IMR-90 (cell line): ENCODE data around the gene ARMC9. TPM values are rescaled to one million over a fixed set of nuclear protein-coding genes. Genes with fewer than 3 reads are reported as not detected.

ENCODE experiments used
- ATAC-seq: fragments of 200-7000 bp; cut with Tn5 transposase; 2 replicates; pipeline ENCODE4 v1.9.1; 2020; ENCODE audit warnings: low read depth, mild to moderate bottlenecking, moderate library complexity
- BruUV-seq: library from RNA; stranded (reverse); fragments of 400-500 nt; replicated peaks from 2 replicates; lab custom pipeline; 2021; lab: Mats Ljungman, UMichigan
- CTCF ChIA-PET: fragments of 300-600 bp; formaldehyde crosslinking; extraction: SDS; loops from one replicate; lab custom pipeline; 2021; ENCODE audit warnings: antibody characterized with exemption; lab: Yijun Ruan, JAX
- POLR2A ChIA-PET: fragments of 300-600 bp; sonication (Branson Sonifier 250); formaldehyde crosslinking; loops from one replicate; lab custom pipeline; 2022; ENCODE audit warnings: antibody characterized with exemption; ENCODE audit not compliant: unreplicated experiment; lab: Charles Lee
- DNase-seq: peaks from one replicate; pipeline ENCODE4 v3.0.0; 2013
- H2AFZ ChIP-seq: replicated peaks from 2 replicates; pipeline ENCODE3; 2013; ENCODE audit warnings: low read length, mild to moderate bottlenecking; ENCODE audit not compliant: poor library complexity
- H2AK5ac ChIP-seq: 2 replicates; pipeline ENCODE4 v1.6.1; 2013; ENCODE audit warnings: low read depth, low read length, inconsistent platforms
- H2AK9ac ChIP-seq: replicated peaks from 2 replicates; pipeline ENCODE3; 2013; ENCODE audit warnings: mild to moderate bottlenecking, low read depth, low read length, moderate library complexity; ENCODE audit not compliant: poor library complexity
- H2BK120ac ChIP-seq: 2 replicates; pipeline ENCODE4 v1.6.1; 2013; ENCODE audit warnings: low read depth, low read length, inconsistent platforms
- H2BK15ac ChIP-seq: 3 replicates; pipeline ENCODE4 v1.6.1; 2013; ENCODE audit warnings: low read depth, low read length, inconsistent platforms
- H2BK20ac ChIP-seq: 2 replicates; pipeline ENCODE4 v1.6.1; 2013; ENCODE audit warnings: low read depth, mild to moderate bottlenecking, inconsistent platforms, low read length, moderate library complexity
- H2BK5ac ChIP-seq: 2 replicates; pipeline ENCODE4 v1.6.1; 2013; ENCODE audit warnings: mild to moderate bottlenecking, low read depth, low read length, inconsistent platforms; ENCODE audit not compliant: poor library complexity, severe bottlenecking
- H3K14ac ChIP-seq: replicated peaks from 2 replicates; pipeline ENCODE4 v1.6.1; 2013; ENCODE audit warnings: low read depth, low read length, inconsistent platforms
- H3K18ac ChIP-seq: 2 replicates; pipeline ENCODE4 v1.6.1; 2013; ENCODE audit warnings: low read depth, low read length, control low read depth
- H3K23ac ChIP-seq: 2 replicates; pipeline ENCODE4 v1.6.1; 2013; ENCODE audit warnings: low read depth, low read length, inconsistent platforms
- H3K27ac ChIP-seq: 2 replicates; pipeline ENCODE4 v1.5.1; 2013; ENCODE audit warnings: mild to moderate bottlenecking, control low read depth, low read length; ENCODE audit not compliant: insufficient read depth
- H3K27me3 ChIP-seq: 2 replicates; pipeline ENCODE4 v1.6.1; 2013; ENCODE audit warnings: low read length; ENCODE audit not compliant: control insufficient read depth, insufficient read depth
- H3K36me3 ChIP-seq: 2 replicates; pipeline ENCODE4 v1.6.1; 2013; ENCODE audit warnings: low read length, mixed read lengths; ENCODE audit not compliant: control insufficient read depth, insufficient read depth
- H3K4ac ChIP-seq: 2 replicates; pipeline ENCODE4 v1.6.1; 2013; ENCODE audit warnings: low read depth, low read length, inconsistent platforms
- H3K4me1 ChIP-seq: 2 replicates; pipeline ENCODE4 v1.6.1; 2013; ENCODE audit warnings: low read length, mixed read lengths; ENCODE audit not compliant: control insufficient read depth, insufficient read depth
- H3K4me2 ChIP-seq: 2 replicates; pipeline ENCODE4 v1.6.1; 2013; ENCODE audit warnings: low read depth, mild to moderate bottlenecking, control low read depth, low read length, moderate library complexity
- H3K4me3 ChIP-seq: 2 replicates; pipeline ENCODE4 v1.5.1; 2013; ENCODE audit warnings: low read depth, mild to moderate bottlenecking, control low read depth, low read length, moderate library complexity; ENCODE audit not compliant: insufficient read depth
- H3K56ac ChIP-seq: 2 replicates; pipeline ENCODE4 v1.6.1; 2013; ENCODE audit warnings: low read length, inconsistent platforms; ENCODE audit not compliant: insufficient read depth; ENCODE audit errors: extremely low read depth
- H3K79me1 ChIP-seq, 2 experiments: 2 replicates each; pipeline ENCODE4 v1.6.1; 2013; ENCODE audit warnings: low read length in 2 of 2, inconsistent platforms in 1 of 2, low read depth in 1 of 2
- H3K9ac ChIP-seq: 2 replicates; pipeline ENCODE4 v1.6.1; 2013; ENCODE audit warnings: low read depth, low read length, control low read depth
- H3K9me1 ChIP-seq: 2 replicates; pipeline ENCODE4 v1.6.1; 2013; ENCODE audit warnings: low read length, inconsistent platforms; ENCODE audit not compliant: insufficient read depth
- H3K9me3 ChIP-seq: 2 replicates; pipeline ENCODE4 v1.6.1; 2013; ENCODE audit warnings: low read length; ENCODE audit not compliant: control insufficient read depth, insufficient read depth
- H4K20me1 ChIP-seq: 2 replicates; pipeline ENCODE4 v1.6.1; 2013; ENCODE audit warnings: low read length, inconsistent platforms; ENCODE audit not compliant: insufficient read depth
- H4K5ac ChIP-seq: 2 replicates; pipeline ENCODE4 v1.6.1; 2013; ENCODE audit warnings: mild to moderate bottlenecking, low read depth, low read length, control low read depth
- H4K8ac ChIP-seq, 2 experiments: 2 replicates each; pipeline ENCODE4 v1.6.1; 2013; ENCODE audit warnings: low read depth in 2 of 2, low read length in 2 of 2, control low read depth in 1 of 2, inconsistent platforms in 1 of 2
- H4K91ac ChIP-seq: 2 replicates; pipeline ENCODE4 v1.6.1; 2013; ENCODE audit warnings: low read depth, low read length, inconsistent platforms; ENCODE audit not compliant: insufficient read depth
- BHLHE40 ChIP-seq: fragments of 150-350 bp; IDR thresholded peaks from 2 replicates; pipeline ENCODE4 v1.6.1; 2016; ENCODE audit warnings: mild to moderate bottlenecking, low read depth, low read length
- CEBPB ChIP-seq: IDR thresholded peaks from 2 replicates; pipeline ENCODE4 v1.6.1; 2012; ENCODE audit warnings: low read depth, low read length, improper control_type of control experiment
- CHD1 ChIP-seq: IDR thresholded peaks from 2 replicates; pipeline ENCODE4 v1.6.1; 2012; ENCODE audit warnings: low read depth, low read length, improper control_type of control experiment
- MXI1 ChIP-seq: IDR thresholded peaks from 2 replicates; pipeline ENCODE4 v1.6.1; 2012; ENCODE audit warnings: low read depth, mild to moderate bottlenecking, low read length, moderate library complexity, borderline replicate concordance
- NFE2L2 ChIP-seq: fragments of 150-350 bp; IDR thresholded peaks from 2 replicates; pipeline ENCODE4 v1.6.1; 2016; ENCODE audit warnings: low read depth, mild to moderate bottlenecking, low read length
- POLR2A ChIP-seq: IDR thresholded peaks from 2 replicates; pipeline ENCODE4 v1.6.1; 2012; ENCODE audit warnings: mild to moderate bottlenecking, low read depth, low read length
- RAD21 ChIP-seq: IDR thresholded peaks from 2 replicates; pipeline ENCODE4 v1.6.1; 2012; ENCODE audit warnings: low read length, improper control_type of control experiment
- RCOR1 ChIP-seq: IDR thresholded peaks from 2 replicates; pipeline ENCODE4 v1.6.1; 2012; ENCODE audit warnings: mild to moderate bottlenecking, low read length, improper control_type of control experiment; ENCODE audit not compliant: insufficient replicate concordance
- RFX5 ChIP-seq: IDR thresholded peaks from 2 replicates; pipeline ENCODE4 v1.8.0; 2012; ENCODE audit warnings: low read depth, mild to moderate bottlenecking, low read length, moderate library complexity
- SMC3 ChIP-seq: fragments of 150-350 bp; IDR thresholded peaks from 2 replicates; pipeline ENCODE4 v1.6.1; 2016; ENCODE audit warnings: low read depth, mild to moderate bottlenecking, antibody characterized with exemption, low read length, moderate library complexity
- WGBS, 2 experiments: methylation state at CpG; one replicate each; pipeline versions ENCODE4 v1.1.5 to v1.1.7; 2013; ENCODE audit warnings: missing lambda C conversion rate in 2 of 2; ENCODE audit not compliant: insufficient read length in 1 of 2; ENCODE audit errors: extremely low coverage in 2 of 2; 5-methylcytosine and 5-hydroxymethylcytosine counted together
- dilution Hi-C: fragments of 300-500 bp; cut with HindIII; formaldehyde crosslinking; loops from one replicate; pipeline ENCODE4 v1.14.3; 2018; ENCODE audit warnings: low sequenced_read_pairs; ENCODE audit not compliant: unreplicated experiment
- in situ Hi-C: fragments of 300-500 bp; cut with MboI; formaldehyde crosslinking; loops from 3 replicates; pipeline ENCODE4 v1.14.3; 2019; ENCODE audit warnings: low sequenced_read_pairs, inconsistent platforms, mixed read lengths
- intact Hi-C: fragments of 100-400 bp; cut with micrococcal nuclease; formaldehyde crosslinking; loops from 2 replicates; pipeline ENCODE4 v1.10.0; 2022
- polyA plus RNA-seq, 3 experiments: library from polyadenylated mRNA; depleted of rRNA; stranded (reverse); fragments of >200 nt; gene quantifications; 2 replicates each; pipeline ENCODE4 v1.2.3, GENCODE V29; 2012; ENCODE audit warnings: low replicate concordance in 1 of 3
- total RNA-seq: library from RNA; depleted of rRNA; stranded (reverse); fragments of >200 nt; gene quantifications from 2 replicates; pipeline ENCODE4 v1.2.3, GENCODE V29; 2012
- TF ChIP-seq, protein P1 (sequence below): conservative IDR thresholded peaks from 2 replicates; pipeline ENCODE4 v1.5.1; 2012; ENCODE audit warnings: mild to moderate bottlenecking, low read depth, low read length, improper control_type of control experiment
- TF ChIP-seq, protein P2 (sequence below): fragments of 150-350 bp; IDR thresholded peaks from 2 replicates; pipeline ENCODE4 v1.6.1; 2016; ENCODE audit warnings: low read depth, mild to moderate bottlenecking, low read length, moderate library complexity, borderline replicate concordance
- TF ChIP-seq, protein P3 (sequence below): fragments of 150-350 bp; IDR thresholded peaks from 2 replicates; pipeline ENCODE4 v1.6.1; 2017; ENCODE audit warnings: mild to moderate bottlenecking, antibody characterized with exemption, low read length, low read depth

Gene ARMC9
- total and polyA plus RNA-seq, 2 of the 4 experiments (the other 2 are of a cell fraction): 36.0 to 46.6 TPM

DNA sequence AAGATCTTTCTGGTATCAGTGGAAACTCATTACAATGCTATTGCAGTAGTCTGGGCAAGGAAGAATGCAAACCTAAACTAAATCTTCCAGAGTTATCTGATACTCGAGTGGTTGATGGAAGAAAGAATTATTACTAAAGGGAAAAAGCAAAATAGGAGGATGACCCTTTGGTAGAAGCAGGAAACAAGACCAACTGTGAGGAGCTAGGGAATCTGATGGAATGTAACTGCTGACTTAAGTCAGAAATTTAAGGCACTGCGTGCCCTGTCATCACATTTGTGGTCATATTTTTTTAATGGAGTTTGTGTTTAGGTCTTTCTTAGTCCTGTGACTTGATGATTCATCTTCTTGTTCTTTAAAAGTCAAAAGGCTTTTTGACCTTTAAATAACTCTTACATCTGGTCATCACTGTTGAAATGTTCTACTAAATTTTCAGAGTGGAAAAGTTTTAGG, 36.5 kb upstream of the ARMC9 start (continued):
- TF ChIP-seq, protein P1, sequence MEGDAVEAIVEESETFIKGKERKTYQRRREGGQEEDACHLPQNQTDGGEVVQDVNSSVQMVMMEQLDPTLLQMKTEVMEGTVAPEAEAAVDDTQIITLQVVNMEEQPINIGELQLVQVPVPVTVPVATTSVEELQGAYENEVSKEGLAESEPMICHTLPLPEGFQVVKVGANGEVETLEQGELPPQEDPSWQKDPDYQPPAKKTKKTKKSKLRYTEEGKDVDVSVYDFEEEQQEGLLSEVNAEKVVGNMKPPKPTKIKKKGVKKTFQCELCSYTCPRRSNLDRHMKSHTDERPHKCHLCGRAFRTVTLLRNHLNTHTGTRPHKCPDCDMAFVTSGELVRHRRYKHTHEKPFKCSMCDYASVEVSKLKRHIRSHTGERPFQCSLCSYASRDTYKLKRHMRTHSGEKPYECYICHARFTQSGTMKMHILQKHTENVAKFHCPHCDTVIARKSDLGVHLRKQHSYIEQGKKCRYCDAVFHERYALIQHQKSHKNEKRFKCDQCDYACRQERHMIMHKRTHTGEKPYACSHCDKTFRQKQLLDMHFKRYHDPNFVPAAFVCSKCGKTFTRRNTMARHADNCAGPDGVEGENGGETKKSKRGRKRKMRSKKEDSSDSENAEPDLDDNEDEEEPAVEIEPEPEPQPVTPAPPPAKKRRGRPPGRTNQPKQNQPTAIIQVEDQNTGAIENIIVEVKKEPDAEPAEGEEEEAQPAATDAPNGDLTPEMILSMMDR: no peak

DNA sequence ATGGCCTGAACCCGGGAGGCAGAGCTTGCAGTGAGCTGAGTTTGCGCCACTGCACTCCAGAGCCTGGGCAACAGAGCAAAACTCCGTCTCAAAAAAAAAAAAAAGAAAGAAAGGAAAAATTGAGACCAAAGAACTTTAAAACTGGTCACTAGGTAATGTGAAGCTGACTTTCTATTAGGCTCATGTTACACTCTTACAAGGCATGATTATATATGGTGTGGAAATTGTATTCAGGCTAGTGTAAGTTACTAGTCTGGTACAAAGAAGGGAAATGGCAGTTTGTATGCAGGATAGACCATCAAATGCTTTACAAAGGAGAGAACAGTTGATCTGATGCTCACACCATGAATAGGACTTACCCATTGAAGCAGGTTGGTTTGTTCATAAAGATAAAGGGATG, 35.4 kb upstream of the ARMC9 start:
- no CpG with 5 or more reads among the region's 3 CpGs for WGBS, 2 experiments
- no TSS peak for BruUV-seq
- H4K5ac ChIP-seq: peak overlapping the region; percentile 99
- no peak for TF ChIP-seq RFX5
- TF ChIP-seq, protein P2, sequence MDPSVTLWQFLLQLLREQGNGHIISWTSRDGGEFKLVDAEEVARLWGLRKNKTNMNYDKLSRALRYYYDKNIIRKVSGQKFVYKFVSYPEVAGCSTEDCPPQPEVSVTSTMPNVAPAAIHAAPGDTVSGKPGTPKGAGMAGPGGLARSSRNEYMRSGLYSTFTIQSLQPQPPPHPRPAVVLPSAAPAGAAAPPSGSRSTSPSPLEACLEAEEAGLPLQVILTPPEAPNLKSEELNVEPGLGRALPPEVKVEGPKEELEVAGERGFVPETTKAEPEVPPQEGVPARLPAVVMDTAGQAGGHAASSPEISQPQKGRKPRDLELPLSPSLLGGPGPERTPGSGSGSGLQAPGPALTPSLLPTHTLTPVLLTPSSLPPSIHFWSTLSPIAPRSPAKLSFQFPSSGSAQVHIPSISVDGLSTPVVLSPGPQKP: no peak
- TF ChIP-seq MXI1: no peak
- no peak for TF ChIP-seq SMC3
- no peak for TF ChIP-seq POLR2A
- no peak for TF ChIP-seq NFE2L2
- no peak for TF ChIP-seq CHD1
- no peak for TF ChIP-seq RCOR1
- TF ChIP-seq CEBPB: no peak
- TF ChIP-seq RAD21: no peak
- no peak for TF ChIP-seq BHLHE40
- TF ChIP-seq, protein P3, sequence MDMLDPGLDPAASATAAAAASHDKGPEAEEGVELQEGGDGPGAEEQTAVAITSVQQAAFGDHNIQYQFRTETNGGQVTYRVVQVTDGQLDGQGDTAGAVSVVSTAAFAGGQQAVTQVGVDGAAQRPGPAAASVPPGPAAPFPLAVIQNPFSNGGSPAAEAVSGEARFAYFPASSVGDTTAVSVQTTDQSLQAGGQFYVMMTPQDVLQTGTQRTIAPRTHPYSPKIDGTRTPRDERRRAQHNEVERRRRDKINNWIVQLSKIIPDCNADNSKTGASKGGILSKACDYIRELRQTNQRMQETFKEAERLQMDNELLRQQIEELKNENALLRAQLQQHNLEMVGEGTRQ: no peak

More for the DNA sequence above, 35.4 kb upstream of the ARMC9 start:
- dilution Hi-C loops: no loop called here
- Histone ChIP-seq H3K27me3 (no peaks in the 10 kb centered on the region), H2BK20ac (peak overlapping the region; percentile 99), H2AFZ (no peak overlapping the region), H2BK120ac (peak overlapping the region; percentile 97), H3K79me1 (peaks cover 15 to 49% of the 10 kb centered on the region in 2 experiments), H3K14ac (peak overlapping the region; percentile 95), H3K18ac (peak overlapping the region; percentile 98), H4K20me1 (no peaks in the 10 kb centered on the region), H3K56ac (peak overlapping the region; percentile 82; the same call in 1 of the 2 replicates), H4K8ac (peak overlapping the region; percentile 81 to 97), H4K91ac (peak overlapping the region; percentile 98), H2AK9ac (no peak overlapping the region), H3K4me2 (peak overlapping the region; percentile 49; the same call in 1 of the 2 replicates), H3K9ac (peak overlapping the region; percentile 9; the same call in 1 of the 2 replicates), H3K23ac (peak overlapping the region; percentile 90), H3K36me3 (peaks cover 5% of the 10 kb centered on the region), H3K4me1 (peaks cover 23% of the 10 kb centered on the region), H3K9me1 (peaks cover 6% of the 10 kb centered on the region), H3K4me3 (no peak overlapping the region), H2BK15ac (peak overlapping the region; percentile 89; the same call in 2 of the 3 replicates), H3K27ac (peak overlapping the region; percentile 100), H3K4ac (peak overlapping the region; percentile 95), H3K9me3 (no peaks in the 10 kb centered on the region), H2AK5ac (peak overlapping the region; percentile 97), H2BK5ac (peak overlapping the region; percentile 91)
- ChIA-PET POLR2A (no interaction called here), CTCF (interaction anchor here (0.7 to 0.8 kb wide), 2 partner anchors 83 to 95 kb away, joined by 3 to 4 read pairs; no protein-coding TSS in a partner anchor)
- DNase-seq: no peak
- ATAC-seq: no peak
- intact Hi-C loops: loop anchor here (2.0 to 5.0 kb wide), 2 partner anchors 51 to 60 kb away; no protein-coding TSS in a partner anchor
- in situ Hi-C loops: no loop called here
